MM.1S (cell line): Measurements from ENCODE around the gene BCL11A.

Experiments used
- DNase-seq: peaks from one replicate; pipeline ENCODE4 v3.0.0-alpha.2; 2015
- H2AFZ ChIP-seq: fragments of 300-600 bp; sonication (generic); 2 replicates; pipeline ENCODE4 v1.6.0; 2016; ENCODE audit warnings: antibody characterized with exemption, low read length
- H3F3A ChIP-seq: fragments of 300-600 bp; sonication (generic); 2 replicates; pipeline ENCODE4 v1.6.1; 2016; ENCODE audit warnings: mild to moderate bottlenecking, antibody characterized with exemption, low read length, moderate library complexity, mixed read lengths; ENCODE audit not compliant: insufficient read depth
- H3K27ac ChIP-seq: fragments of 300-600 bp; sonication (generic); 2 replicates; pipeline ENCODE4 v1.5.1; 2016; ENCODE audit warnings: mild to moderate bottlenecking, low read length
- H3K27me3 ChIP-seq: fragments of 300-600 bp; sonication (generic); replicated peaks from 2 replicates; pipeline ENCODE4 v1.6.0; 2016; ENCODE audit warnings: low read length; ENCODE audit not compliant: insufficient read depth
- H3K36me3 ChIP-seq: fragments of 300-600 bp; sonication (generic); replicated peaks from 2 replicates; pipeline ENCODE4 v1.6.1; 2016; ENCODE audit warnings: mild to moderate bottlenecking, low read length, mixed read lengths; ENCODE audit not compliant: insufficient read depth
- H3K4me1 ChIP-seq: fragments of 300-600 bp; sonication (generic); 2 replicates; pipeline ENCODE4 v1.6.1; 2016; ENCODE audit warnings: low read length, mixed read lengths
- H3K4me2 ChIP-seq: fragments of 300-600 bp; sonication (generic); 2 replicates; pipeline ENCODE4 v1.6.0; 2016; ENCODE audit warnings: low read depth, low read length
- H3K4me3 ChIP-seq: fragments of 300-600 bp; sonication (generic); 2 replicates; pipeline ENCODE4 v1.5.1; 2016; ENCODE audit warnings: low read length, mixed read lengths
- H3K79me2 ChIP-seq: fragments of 300-600 bp; sonication (generic); 2 replicates; pipeline ENCODE4 v1.6.1; 2016; ENCODE audit warnings: mixed run types, low read length, mixed read lengths
- H3K9ac ChIP-seq: fragments of 300-600 bp; sonication (generic); 2 replicates; pipeline ENCODE4 v1.6.1; 2016; ENCODE audit warnings: low read length, mixed read lengths
- H3K9me2 ChIP-seq: fragments of 300-600 bp; sonication (generic); replicated peaks from 2 replicates; pipeline ENCODE4 v1.6.1; 2016; ENCODE audit warnings: mild to moderate bottlenecking, low read length, mixed read lengths; ENCODE audit not compliant: insufficient read depth
- H3K9me3 ChIP-seq: fragments of 300-600 bp; sonication (generic); replicated peaks from 2 replicates; pipeline ENCODE4 v1.6.1; 2016; ENCODE audit warnings: mild to moderate bottlenecking, low read length, mixed read lengths; ENCODE audit not compliant: insufficient read depth
- H4K20me1 ChIP-seq: fragments of 300-600 bp; sonication (generic); 2 replicates; pipeline ENCODE4 v1.6.1; 2016; ENCODE audit warnings: mild to moderate bottlenecking, low read length, moderate library complexity, mixed read lengths; ENCODE audit not compliant: insufficient read depth
- EZH2 ChIP-seq: fragments of 300-600 bp; sonication (generic); optimal IDR thresholded peaks from 2 replicates; pipeline ENCODE3; 2017; ENCODE audit warnings: low read depth, mild to moderate bottlenecking, antibody characterized with exemption, low read length, mixed read lengths
- EZH2phosphoT487 ChIP-seq: fragments of 300-600 bp; sonication (generic); IDR thresholded peaks from 2 replicates; pipeline ENCODE4 v1.6.1; 2018; ENCODE audit warnings: antibody characterized with exemption, low read length
- TF ChIP-seq, protein P1 (sequence below): fragments of 300-600 bp; sonication (generic); IDR thresholded peaks from 2 replicates; pipeline ENCODE4 v1.5.1; 2016; ENCODE audit warnings: antibody characterized with exemption, low read length, mixed read lengths

BCL11A gene

DNA sequence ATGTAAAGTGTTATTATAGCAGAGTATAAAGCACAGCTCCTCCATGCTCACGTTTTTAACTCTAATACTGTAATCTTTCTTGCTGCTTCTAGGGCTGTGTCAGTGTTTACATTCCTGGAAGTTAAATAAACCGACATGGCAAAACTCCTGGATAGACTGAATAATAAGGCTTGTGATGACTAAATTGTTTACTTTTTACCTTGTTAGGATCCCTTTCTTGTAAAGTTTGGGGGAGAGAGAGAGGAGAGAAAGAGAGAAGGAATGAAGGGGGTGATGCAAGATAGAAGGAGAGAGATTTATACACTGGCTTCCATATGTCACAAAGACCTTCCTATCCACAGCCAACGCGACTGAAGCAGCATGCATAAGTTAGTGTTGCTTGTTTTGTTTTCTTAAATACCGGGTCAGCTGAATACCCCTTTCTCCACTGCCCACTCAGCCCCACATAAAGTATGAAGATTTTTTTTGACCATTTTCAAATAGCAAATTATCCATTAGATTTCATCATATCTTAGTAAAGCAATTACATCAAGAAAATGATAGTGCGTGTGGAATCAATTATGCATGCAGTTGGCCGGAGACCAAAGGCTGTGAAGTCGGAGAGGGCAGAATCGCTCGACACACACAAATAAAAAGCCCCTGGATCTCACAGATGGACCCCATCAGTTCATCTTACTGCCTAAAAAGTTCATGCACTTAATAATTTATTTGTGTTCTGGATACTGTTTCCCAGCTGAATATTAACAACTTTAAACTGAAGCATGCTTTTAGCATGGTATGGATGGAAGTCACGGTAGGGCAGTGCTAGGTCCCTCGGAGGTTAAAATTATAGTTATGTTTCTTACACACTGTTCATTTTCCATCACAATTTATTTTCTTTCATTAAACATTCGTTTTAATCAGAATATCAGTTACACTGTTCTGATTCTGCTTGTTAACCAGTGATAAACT is 20.1 kb downstream of the BCL11A start:
- Histone ChIP-seq H3K4me1 (no peaks in the 10 kb centered on the region), H3K79me2 (no peaks in the 10 kb centered on the region), H3K4me3 (no peak overlapping the region), H3F3A (no peaks in the 10 kb centered on the region), H3K4me2 (no peak overlapping the region), H3K9ac (no peak overlapping the region), H3K27me3 (no peaks in the 10 kb centered on the region), H3K9me3 (no peaks in the 10 kb centered on the region), H3K36me3 (no peaks in the 10 kb centered on the region), H3K27ac (no peak overlapping the region), H4K20me1 (no peaks in the 10 kb centered on the region), H2AFZ (no peak overlapping the region), H3K9me2 (no peaks in the 10 kb centered on the region)
- no peak for DNase-seq
- TF ChIP-seq, protein P1, sequence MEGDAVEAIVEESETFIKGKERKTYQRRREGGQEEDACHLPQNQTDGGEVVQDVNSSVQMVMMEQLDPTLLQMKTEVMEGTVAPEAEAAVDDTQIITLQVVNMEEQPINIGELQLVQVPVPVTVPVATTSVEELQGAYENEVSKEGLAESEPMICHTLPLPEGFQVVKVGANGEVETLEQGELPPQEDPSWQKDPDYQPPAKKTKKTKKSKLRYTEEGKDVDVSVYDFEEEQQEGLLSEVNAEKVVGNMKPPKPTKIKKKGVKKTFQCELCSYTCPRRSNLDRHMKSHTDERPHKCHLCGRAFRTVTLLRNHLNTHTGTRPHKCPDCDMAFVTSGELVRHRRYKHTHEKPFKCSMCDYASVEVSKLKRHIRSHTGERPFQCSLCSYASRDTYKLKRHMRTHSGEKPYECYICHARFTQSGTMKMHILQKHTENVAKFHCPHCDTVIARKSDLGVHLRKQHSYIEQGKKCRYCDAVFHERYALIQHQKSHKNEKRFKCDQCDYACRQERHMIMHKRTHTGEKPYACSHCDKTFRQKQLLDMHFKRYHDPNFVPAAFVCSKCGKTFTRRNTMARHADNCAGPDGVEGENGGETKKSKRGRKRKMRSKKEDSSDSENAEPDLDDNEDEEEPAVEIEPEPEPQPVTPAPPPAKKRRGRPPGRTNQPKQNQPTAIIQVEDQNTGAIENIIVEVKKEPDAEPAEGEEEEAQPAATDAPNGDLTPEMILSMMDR: no peak
- TF ChIP-seq EZH2 (no peak), EZH2phosphoT487 (no peak)

DNA sequence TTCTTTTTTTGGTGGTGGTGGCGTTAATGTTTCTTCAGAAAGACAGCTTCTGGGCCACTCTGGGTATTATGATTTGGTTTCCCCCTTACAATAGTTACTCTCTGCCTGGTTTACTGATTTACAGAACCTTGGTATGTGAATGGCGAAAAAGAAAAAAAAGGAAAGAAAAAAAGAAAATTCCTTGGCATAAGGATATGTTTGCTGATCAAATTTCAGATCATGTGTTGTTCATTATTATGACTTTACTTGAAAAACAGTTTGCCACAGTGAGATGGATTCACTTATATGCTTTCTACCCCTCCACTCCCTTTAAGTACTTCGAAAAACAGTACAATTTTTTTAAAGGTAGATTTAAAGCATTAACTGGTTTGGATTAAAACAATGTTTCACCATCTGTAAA is 21.0 kb downstream of the BCL11A start:
- H3K9me3 ChIP-seq: no peaks in the 10 kb centered on the region
- H3K36me3 ChIP-seq: no peaks in the 10 kb centered on the region
- no peaks in the 10 kb centered on the region for H3K79me2 ChIP-seq
- no peaks in the 10 kb centered on the region for H3K9me2 ChIP-seq
- H3F3A ChIP-seq: no peaks in the 10 kb centered on the region
- no peak overlapping the region for H3K27ac ChIP-seq
- no peak overlapping the region for H2AFZ ChIP-seq
- no peak for TF ChIP-seq EZH2
- TF ChIP-seq, protein P1: no peak
- TF ChIP-seq EZH2phosphoT487: no peak
- H3K4me1 ChIP-seq: no peaks in the 10 kb centered on the region
- no peak overlapping the region for H3K9ac ChIP-seq
- H3K4me3 ChIP-seq: no peak overlapping the region
- H3K27me3 ChIP-seq: no peaks in the 10 kb centered on the region
- DNase-seq: no peak
- H3K4me2 ChIP-seq: no peak overlapping the region
- H4K20me1 ChIP-seq: no peaks in the 10 kb centered on the region

DNA sequence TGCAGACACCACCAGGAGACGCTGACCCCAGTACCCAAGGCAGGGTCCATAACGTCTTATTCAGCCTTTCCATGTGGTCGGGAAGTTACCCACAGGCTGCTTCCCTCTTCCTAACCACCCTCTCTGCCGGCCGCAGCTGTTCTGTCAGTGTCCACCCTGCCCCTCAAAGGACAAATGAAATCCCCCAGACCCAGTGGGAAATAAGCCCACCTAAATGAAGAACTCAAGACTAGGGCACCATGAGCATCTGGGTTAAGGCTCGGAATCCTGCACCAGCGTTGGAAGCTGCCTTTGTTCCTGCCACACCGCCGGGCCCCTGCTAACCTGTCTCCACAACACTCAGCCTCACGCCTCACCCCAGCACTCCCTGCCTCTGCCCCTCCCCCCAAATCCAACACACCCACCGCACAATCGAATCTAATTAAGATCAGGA is 21.7 kb downstream of the BCL11A start:
- Histone ChIP-seq H3K36me3 (no peaks in the 10 kb centered on the region), H3K27ac (no peak overlapping the region), H3K4me3 (no peak overlapping the region), H2AFZ (no peak overlapping the region), H3K9me2 (no peaks in the 10 kb centered on the region), H3K27me3 (no peaks in the 10 kb centered on the region), H3F3A (no peaks in the 10 kb centered on the region), H3K4me1 (no peaks in the 10 kb centered on the region), H4K20me1 (no peaks in the 10 kb centered on the region), H3K79me2 (no peaks in the 10 kb centered on the region), H3K9me3 (no peaks in the 10 kb centered on the region), H3K9ac (no peak overlapping the region), H3K4me2 (no peak overlapping the region)
- DNase-seq: no peak
- no peak for TF ChIP-seq EZH2phosphoT487
- no peak for TF ChIP-seq EZH2
- TF ChIP-seq, protein P1: no peak
